Measurements from ENCODE around the gene PEX14.

The PEX14 gene

GRCh38 chr1:10635085-10635896 is 160.5 kb downstream of the PEX14 start:
- no peak for DNase-seq

DNA sequence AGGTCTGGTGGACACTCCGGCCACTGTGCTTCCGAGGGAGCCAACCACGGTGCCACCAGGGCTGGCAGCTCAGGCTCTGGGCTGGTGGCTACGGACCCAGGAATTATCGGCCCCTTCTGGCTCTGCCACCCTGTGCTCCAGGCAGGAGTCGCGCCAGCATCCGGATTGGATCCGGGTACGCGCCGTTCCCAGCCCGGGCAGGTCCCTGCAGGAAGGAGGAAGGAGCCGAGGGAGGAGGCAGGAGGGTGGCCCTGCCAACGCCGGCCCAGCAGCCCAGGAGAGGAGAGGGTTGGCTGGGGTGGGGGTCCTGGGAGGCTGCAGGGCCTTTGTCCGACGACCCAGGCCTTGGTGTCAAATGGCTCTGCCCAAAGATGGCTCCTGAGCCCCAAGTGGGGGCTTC is 161.2 kb downstream of the PEX14 start:
- DNase-seq, result no peak

- DNase-seq, result no peak
Measured at GRCh38 chr1:10637400-10637799, 162.7 kb downstream of the PEX14 start.

DNA sequence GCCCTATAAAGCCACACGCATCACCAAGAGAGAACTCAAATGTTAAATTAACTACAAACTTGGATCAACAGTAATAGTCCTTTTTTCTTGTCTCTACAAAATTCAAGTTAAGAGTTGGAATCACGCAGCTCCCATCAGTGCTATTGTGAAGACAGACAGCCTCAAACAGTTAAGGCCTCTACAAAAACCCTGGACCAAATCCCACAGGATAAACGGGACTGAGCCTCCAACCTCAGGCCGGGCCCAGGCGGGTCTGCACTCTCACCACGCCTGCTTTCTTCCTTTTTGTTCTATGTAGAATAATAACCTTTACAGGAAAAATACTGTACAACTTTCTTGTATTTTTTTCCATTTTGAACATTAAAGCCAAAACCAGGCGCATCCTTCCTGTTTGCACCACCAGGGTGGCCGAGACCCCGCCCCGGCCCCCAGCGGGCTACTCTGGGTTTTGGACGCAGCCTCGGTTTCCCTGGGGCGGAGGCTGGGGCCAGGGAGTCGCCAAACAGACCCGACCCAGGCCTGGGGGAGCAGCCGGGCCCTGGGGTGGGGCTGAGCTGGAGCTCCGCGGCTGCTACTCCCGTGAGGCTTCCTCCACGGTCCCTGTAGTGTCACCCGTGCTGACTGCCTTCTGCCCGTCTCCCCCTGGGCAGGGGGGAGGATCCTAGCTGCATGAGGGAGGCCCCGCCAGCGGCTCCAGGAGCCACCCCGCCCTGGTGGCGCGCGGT is 163.2 kb downstream of the PEX14 start:
- DNase-seq, result no peak

DNA sequence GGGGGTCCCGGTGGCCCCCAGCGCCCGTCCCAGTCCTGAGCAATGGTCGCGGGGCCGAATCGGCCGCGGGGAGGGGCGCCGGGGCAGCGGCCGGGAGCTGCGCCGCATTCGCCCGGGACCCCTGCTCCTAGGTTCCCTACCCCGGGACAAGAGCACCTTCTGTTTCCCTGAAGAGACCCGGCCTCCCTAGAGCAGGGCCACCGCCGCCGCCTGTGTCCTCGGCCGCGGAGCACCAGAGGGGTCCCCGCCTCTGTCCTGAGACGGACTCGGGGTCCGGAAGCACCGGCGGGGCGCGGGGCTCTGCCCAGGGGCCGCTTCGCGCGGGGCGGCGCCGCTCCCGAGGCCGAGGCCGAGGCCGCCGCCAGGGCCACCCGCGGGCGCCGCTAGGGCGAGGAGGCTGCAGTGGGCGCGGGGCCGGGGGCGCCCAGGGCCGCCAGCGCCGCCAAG is 163.8 kb downstream of the PEX14 start:
- no peak for DNase-seq

GRCh38 chr1:10639011-10639774 is 164.4 kb downstream of the PEX14 start:
- DNase-seq, result peak in 1 of 5 experiments; percentile 20

GRCh38 chr1:10639775-10640578 is 165.2 kb downstream of the PEX14 start:
- DNase-seq, result no peak

GRCh38 chr1:10640843-10641553 is 166.2 kb downstream of the PEX14 start:
- DNase-seq, result no peak

- no peak for DNase-seq
Measured at GRCh38 chr1:10641976-10642375, 167.2 kb downstream of the PEX14 start.

DNA sequence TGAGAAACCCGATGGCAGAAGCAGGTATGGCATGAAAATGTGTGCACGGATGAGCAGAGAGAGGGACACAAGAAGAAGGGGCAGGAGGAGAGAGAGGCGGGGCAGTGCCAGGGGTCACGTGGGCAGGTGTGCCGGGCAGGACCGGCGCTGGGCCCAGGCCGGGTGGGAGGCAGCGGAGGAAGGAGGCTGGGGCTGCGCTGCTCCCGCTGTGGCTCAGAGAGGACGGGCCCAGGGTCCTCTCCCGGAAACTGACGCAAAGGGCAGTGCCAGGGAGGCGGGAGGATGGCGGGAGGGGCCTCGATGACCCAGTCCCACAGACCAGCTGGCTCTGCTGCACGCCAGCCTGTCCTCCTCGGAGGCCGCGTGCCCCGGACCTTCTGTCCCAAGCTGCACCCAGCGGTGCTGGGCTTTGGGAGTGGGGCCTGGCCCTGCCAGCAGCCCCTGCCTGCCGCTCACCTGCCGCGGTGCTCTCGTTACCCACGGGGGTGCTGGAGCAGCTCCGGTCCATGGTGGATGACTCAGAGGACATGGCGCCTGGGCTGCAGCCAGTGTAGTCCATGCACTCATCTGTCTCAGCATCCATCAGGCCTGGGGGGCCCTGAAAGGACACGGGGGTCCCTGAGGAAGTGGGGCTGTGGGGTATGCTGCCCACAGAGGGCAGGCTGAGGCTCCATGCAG is 167.8 kb downstream of the PEX14 start:
- DNase-seq, result no peak

DNA sequence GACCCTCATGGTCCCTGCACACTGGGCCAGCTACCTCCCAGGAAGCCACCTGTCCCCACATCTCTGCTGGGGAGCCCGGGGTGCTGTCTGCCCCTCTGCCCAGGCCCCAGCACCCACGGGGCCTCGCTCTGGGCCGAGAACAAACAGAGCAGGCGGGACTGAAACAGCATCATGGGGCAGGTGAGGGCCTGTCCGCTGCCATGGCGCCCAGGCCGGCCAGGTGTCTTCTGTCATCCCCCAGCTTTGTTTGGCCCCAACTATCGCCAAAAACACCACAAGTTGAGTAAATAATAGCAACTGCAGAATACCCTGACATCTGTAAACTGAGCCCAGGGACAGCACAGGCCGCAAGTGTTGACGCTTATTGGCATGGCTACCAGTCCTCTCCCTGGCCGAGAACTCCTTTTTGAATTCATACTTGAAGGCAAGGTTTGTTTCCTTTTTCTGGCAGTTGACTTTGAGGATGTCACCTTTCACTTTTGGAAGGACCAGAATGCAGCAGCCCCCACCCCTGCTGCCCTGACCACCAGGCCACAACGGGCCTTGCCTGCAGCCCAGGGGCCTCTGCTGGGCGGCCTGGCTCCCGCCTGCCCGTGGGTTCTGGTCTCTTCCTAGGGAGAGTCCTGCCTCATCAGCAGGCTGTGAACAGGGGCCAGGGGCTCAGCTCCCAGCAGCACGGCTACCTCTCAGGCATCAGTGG is 169.0 kb downstream of the PEX14 start:
- no peak for DNase-seq

GRCh38 chr1:10644307-10645128 is 169.8 kb downstream of the PEX14 start:
- no peak for DNase-seq

GRCh38 chr1:10646347-10646861 is 171.7 kb downstream of the PEX14 start:
- DNase-seq, result no peak

DNA sequence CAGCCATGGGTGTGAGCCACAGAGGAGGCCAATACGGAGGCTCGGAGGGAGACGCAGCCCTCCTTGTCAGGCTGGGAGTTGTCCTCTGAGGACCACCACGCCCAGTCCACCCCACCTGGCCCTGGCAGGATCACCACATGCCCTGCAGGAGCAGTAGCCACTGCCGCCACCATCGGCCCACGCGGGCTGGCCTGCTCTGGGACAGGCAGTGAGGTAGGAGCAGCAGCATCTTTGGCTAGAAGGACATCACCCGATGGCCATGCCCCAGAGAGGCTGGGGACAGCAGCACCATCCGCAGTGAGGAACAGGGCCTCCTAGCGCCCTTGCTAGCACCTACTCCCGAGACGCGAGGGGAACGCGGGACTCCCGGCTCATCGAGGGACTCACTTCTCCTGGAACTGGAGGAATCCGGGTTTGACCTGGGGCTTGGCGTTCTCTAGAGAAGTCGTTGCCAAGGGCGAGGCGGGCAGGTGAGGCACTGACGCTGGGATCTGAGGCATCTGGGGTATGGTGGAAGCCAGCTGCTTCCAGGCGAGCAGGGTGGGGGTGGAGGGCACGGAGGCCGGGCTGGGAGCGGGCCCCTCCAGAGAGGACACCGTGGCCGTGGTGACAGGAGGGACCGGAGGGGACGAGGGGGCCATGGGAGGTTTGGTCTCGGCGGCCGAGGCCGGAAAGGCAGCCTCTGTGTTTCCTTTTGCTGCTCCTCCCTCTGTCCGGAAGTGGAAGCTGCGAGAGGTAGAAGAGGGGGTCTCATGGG is 172.8 kb downstream of the PEX14 start:
- DNase-seq, result no peak

DNA sequence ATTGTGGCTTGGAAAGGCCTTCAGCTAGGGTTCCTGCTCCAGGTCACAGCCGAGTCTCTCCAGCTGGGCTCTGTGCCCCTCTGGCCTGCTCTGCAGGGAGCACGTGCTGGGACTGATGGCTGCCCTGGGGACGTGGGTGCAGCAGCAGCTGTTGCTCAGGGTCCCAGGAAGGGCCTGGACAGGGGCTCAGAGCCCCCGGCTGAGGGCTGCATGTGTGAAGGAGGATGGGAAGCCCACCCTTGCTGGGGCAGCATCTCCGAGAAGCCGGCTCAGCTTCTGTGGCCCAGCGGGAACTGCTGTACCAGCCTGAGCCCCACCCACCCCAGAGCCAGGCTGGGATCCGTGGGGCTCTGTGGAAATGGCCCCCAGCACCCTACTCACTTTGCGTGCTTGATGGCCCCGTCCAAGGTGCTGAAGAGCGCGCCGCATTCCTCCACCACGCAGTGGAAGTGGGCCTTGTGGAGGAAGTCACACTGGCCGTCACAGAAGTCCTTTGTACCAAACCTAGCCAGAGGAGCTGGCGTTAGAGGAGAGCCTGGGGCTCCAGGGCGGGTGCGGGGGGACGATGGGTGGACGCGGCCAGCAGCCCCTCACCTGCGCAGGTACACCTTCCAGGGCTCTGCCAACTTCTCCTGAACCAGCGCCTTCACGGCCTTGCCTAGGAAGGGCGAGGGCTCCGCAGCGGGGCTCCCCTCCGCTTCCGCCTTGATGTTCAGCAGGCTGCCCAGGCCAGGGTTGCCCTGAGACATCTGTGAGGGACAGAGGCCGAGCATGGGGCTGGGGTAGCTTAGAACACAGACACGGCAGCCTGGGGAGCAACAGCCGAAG is 174.2 kb downstream of the PEX14 start:
- no peak for DNase-seq

- no peak for DNase-seq
Measured at GRCh38 chr1:10649517-10650201, 174.9 kb downstream of the PEX14 start.

All from T-helper 2 cell (primary cell).